Natural killer cell (primary cell): ENCODE results near the gene TMPRSS3. TPM values are rescaled to one million over a fixed set of nuclear protein-coding genes. Genes with fewer than 3 reads are reported as not detected.
"Not testable (repeated sequence)": the region's sequence is repeated elsewhere in the genome, so short reads cannot be mapped to it uniquely, and the experiment has no call there.

Experiments
- ATAC-seq, 3 donors: fragments of 150-1000 bp in 2 of 3; fragments of 200-7000 bp in 1 of 3; cut with Tn5 transposase; 1 replicate in 1 of 3; 2 replicates in 2 of 3; pipeline ENCODE4 v1.10.0; 2021; ENCODE audit warnings: mild to moderate bottlenecking in 2 of 3, moderate library complexity in 2 of 3
- DNase-seq, 2 donors: peaks; one replicate each; pipeline versions ENCODE4 v3.0.0 to v3.0.0-alpha.2; 2013 to 2021; ENCODE audit warnings: mixed read lengths in 1 of 2
- H3K27ac ChIP-seq: one replicate; pipeline ENCODE4 v1.5.1; 2013; ENCODE audit warnings: mild to moderate bottlenecking, low read length
- H3K27me3 ChIP-seq: one replicate; pipeline ENCODE4 v1.6.1; 2013; ENCODE audit warnings: low read length; ENCODE audit not compliant: control insufficient read depth, insufficient read depth
- H3K36me3 ChIP-seq: one replicate; pipeline ENCODE4 v1.6.1; 2013; ENCODE audit warnings: low read length; ENCODE audit not compliant: control insufficient read depth, insufficient read depth
- H3K4me1 ChIP-seq: one replicate; pipeline ENCODE4 v1.6.1; 2013; ENCODE audit warnings: low read length; ENCODE audit not compliant: control insufficient read depth, insufficient read depth
- H3K4me3 ChIP-seq: one replicate; pipeline ENCODE4 v1.5.1; 2013; ENCODE audit warnings: low read length
- H3K9me3 ChIP-seq: one replicate; pipeline ENCODE4 v1.6.1; 2013; ENCODE audit warnings: low read length; ENCODE audit not compliant: control insufficient read depth, insufficient read depth
- H3K27ac Mint-ChIP-seq, 2 donors: one replicate each; pipeline ENCODE4 v1.8.0; 2022; ENCODE audit warnings: mild to moderate bottlenecking in 2 of 2, mixed read lengths in 2 of 2, moderate library complexity in 1 of 2
- H3K27me3 Mint-ChIP-seq, 2 donors: one replicate each; pipeline ENCODE4 v1.8.0; 2022; ENCODE audit warnings: low read depth in 2 of 2, mixed read lengths in 2 of 2
- H3K36me3 Mint-ChIP-seq: one replicate; pipeline ENCODE4 v1.8.0; 2022; ENCODE audit warnings: mixed read lengths
- H3K4me1 Mint-ChIP-seq, 2 donors: one replicate each; pipeline ENCODE4 v1.8.0; 2022; ENCODE audit warnings: mixed read lengths in 2 of 2
- H3K4me3 Mint-ChIP-seq: one replicate; pipeline ENCODE4 v1.8.0; 2022; ENCODE audit warnings: mild to moderate bottlenecking, moderate library complexity, mixed read lengths
- H3K9me3 Mint-ChIP-seq, 2 donors: one replicate each; pipeline ENCODE4 v1.8.0; 2022; ENCODE audit warnings: mixed read lengths in 2 of 2
- WGBS: methylation state at CpG from one replicate; pipeline ENCODE4 v1.1.7; 2013; ENCODE audit warnings: missing lambda C conversion rate; ENCODE audit not compliant: insufficient coverage; 5-methylcytosine and 5-hydroxymethylcytosine counted together
- intact Hi-C: fragments of 100-400 bp; cut with micrococcal nuclease; formaldehyde crosslinking; loops from one replicate; pipeline ENCODE4 v1.14.2; 2022
- total RNA-seq, 4 donors: library from RNA; stranded (reverse); fragments of 120-200 nt in 1 of 4; gene quantifications; one replicate each; pipeline versions ENCODE4 v1.2.3 to v1.2.4, GENCODE V29; 2013 to 2022
- TF ChIP-seq, protein P1 (sequence below): fragments of 200-600 bp; IDR thresholded peaks from one replicate; pipeline ENCODE4 v1.8.0; 2022; ENCODE audit warnings: antibody characterized with exemption

TMPRSS3 gene
- total RNA-seq, 3 donors from 2014 or later (not counting 1 experiment from before 2014, with no cell fraction given) = 0.25 TPM; not detected in 2

DNA sequence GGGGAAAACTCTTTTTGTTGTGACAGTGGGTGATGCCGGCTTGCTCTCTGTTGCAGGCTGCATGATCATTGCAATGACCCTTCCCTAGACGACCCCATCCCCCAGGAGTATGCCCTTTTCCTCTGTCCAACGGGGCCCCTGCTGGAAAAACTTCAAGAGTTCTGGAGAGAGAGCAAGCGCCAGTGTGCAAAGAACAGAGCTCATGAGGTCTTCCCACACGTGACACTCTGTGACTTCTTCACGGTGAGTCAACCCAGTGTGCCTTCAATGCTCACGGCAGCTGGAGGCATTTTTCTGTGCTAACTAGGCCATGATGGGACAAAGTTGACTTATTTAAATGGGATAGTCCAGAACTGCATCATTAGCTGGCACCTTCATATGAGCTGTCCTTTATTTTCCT is 13.5 kb upstream of the TMPRSS3 start:
- Histone ChIP-seq H3K4me3 (no peak overlapping the region), H3K27me3 (peaks cover 2% of the 10 kb centered on the region), H3K27ac (no peak overlapping the region), H3K4me1 (peaks cover 26% of the 10 kb centered on the region), H3K36me3 (peaks cover 6% of the 10 kb centered on the region), H3K9me3 (no peaks in the 10 kb centered on the region)
- TF ChIP-seq, protein P1, sequence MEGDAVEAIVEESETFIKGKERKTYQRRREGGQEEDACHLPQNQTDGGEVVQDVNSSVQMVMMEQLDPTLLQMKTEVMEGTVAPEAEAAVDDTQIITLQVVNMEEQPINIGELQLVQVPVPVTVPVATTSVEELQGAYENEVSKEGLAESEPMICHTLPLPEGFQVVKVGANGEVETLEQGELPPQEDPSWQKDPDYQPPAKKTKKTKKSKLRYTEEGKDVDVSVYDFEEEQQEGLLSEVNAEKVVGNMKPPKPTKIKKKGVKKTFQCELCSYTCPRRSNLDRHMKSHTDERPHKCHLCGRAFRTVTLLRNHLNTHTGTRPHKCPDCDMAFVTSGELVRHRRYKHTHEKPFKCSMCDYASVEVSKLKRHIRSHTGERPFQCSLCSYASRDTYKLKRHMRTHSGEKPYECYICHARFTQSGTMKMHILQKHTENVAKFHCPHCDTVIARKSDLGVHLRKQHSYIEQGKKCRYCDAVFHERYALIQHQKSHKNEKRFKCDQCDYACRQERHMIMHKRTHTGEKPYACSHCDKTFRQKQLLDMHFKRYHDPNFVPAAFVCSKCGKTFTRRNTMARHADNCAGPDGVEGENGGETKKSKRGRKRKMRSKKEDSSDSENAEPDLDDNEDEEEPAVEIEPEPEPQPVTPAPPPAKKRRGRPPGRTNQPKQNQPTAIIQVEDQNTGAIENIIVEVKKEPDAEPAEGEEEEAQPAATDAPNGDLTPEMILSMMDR = no peak
- H3K4me1 Mint-ChIP-seq = peaks cover 0 to 10% of the 10 kb centered on the region in 2 donors
- intact Hi-C loops = no loop called here
- no peak overlapping the region for H3K4me3 Mint-ChIP-seq
- no peak overlapping the region for H3K27ac Mint-ChIP-seq
- ATAC-seq = no peak
- DNase-seq = no peak
- peaks cover 20 to 33% of the 10 kb centered on the region in 2 donors for H3K27me3 Mint-ChIP-seq
- H3K9me3 Mint-ChIP-seq = no peaks in the 10 kb centered on the region
- no peaks in the 10 kb centered on the region for H3K36me3 Mint-ChIP-seq
- 87% methylated on average over 7 of the region's 7 CpGs for WGBS

DNA sequence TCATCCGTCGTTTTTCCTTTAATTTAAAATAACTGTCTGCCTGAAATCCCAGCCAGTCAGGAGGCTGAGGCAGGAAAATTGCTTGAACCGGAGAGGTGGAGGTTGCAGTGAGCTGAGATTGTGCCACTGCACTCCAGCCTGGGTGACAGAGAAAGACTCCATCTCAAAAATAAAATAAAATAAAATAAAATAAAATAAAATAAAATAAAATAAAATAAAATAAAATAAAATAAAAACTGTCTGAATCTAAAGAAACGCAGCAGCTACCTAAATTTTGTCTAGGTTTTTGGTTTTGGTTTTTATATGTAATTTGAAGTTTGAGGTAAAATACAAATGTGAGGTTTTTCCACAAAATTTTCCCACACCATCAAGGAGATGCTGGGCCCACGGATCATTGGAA is 12.9 kb upstream of the TMPRSS3 start:
- intact Hi-C loops, H3K9me3 Mint-ChIP-seq, H3K27me3 ChIP-seq, H3K27ac Mint-ChIP-seq, H3K9me3 ChIP-seq, H3K27ac ChIP-seq, ATAC-seq, H3K36me3 ChIP-seq, H3K4me1 Mint-ChIP-seq, DNase-seq, H3K36me3 Mint-ChIP-seq, H3K4me3 ChIP-seq, H3K4me3 Mint-ChIP-seq: not testable (repeated sequence)
- H3K4me1 ChIP-seq = peaks cover 27% of the 10 kb centered on the region
- H3K27me3 Mint-ChIP-seq = peaks cover 20 to 27% of the 10 kb centered on the region in 2 donors
- WGBS = 83% methylated on average over 4 of the region's 5 CpGs

DNA sequence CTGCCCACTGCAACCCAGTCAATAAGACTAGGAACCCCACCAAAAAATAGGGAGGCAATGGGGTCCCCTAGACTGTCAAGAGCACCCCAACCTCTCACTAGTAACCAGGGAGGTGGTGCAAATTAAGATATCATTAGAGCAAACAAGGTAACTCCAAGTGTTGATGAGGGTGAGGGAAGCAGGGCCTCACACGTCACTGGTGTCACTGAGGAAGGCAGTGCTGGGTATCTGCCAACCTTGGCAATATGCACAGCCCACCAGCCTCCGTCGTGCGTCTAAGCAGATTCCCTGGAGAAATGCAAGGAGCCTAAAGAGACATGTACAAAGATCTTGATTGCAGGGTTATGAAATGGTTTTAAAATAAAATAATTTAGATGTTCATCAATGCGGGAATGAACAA is 11.6 kb upstream of the TMPRSS3 start:
- no peaks in the 10 kb centered on the region for H3K9me3 ChIP-seq
- no peak overlapping the region for H3K27ac ChIP-seq
- intact Hi-C loops = no loop called here
- Mint-ChIP-seq H3K36me3 (no peaks in the 10 kb centered on the region), H3K27ac (no peak overlapping the region), H3K27me3 (peaks cover 20 to 27% of the 10 kb centered on the region in 2 donors), H3K9me3 (no peaks in the 10 kb centered on the region), H3K4me3 (no peak overlapping the region), H3K4me1 (peaks cover 0 to 10% of the 10 kb centered on the region in 2 donors)
- no peak overlapping the region for H3K4me3 ChIP-seq
- peaks cover 2% of the 10 kb centered on the region for H3K27me3 ChIP-seq
- TF ChIP-seq, protein P1 = no peak
- H3K4me1 ChIP-seq = peaks cover 35% of the 10 kb centered on the region
- DNase-seq (peak in 1 of 2 donors; percentile 41), ATAC-seq (no peak)
- H3K36me3 ChIP-seq = peaks cover 6% of the 10 kb centered on the region
- WGBS = 84% methylated on average over 4 of the region's 5 CpGs

DNA sequence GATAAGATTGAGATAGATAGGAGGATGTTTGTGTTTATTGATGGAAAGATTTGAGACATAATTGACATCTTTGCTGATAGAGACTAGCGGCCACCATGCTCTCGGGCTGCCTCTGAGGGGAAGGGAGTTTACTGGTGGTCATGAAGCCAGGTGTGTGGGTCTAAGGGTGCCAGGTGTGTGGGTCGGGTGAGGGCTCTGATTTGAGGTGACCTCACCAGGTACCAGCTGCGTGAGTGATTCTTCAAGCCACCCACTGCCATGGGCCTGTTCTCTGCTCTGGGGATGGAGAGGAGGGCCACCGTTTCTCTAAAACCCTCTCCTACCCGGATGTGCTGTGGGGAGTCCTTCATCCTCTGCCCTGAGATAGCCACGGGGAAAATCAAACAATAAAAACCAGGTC is 11.0 kb upstream of the TMPRSS3 start:
- DNase-seq = peak in 1 of 2 donors; percentile 32
- peaks cover under 1% of the 10 kb centered on the region in 2 donors for H3K9me3 Mint-ChIP-seq
- Histone ChIP-seq H3K4me3 (no peak overlapping the region), H3K4me1 (peaks cover 35% of the 10 kb centered on the region), H3K27me3 (peaks cover 2% of the 10 kb centered on the region), H3K9me3 (no peaks in the 10 kb centered on the region), H3K36me3 (peaks cover 6% of the 10 kb centered on the region), H3K27ac (peak overlapping the region; percentile 9)
- peaks cover 0 to 10% of the 10 kb centered on the region in 2 donors for H3K4me1 Mint-ChIP-seq
- H3K36me3 Mint-ChIP-seq = peaks cover under 1% of the 10 kb centered on the region
- no peak for ATAC-seq
- 83% methylated on average over 7 of the region's 7 CpGs for WGBS
- intact Hi-C loops = no loop called here
- peaks cover 25 to 26% of the 10 kb centered on the region in 2 donors for H3K27me3 Mint-ChIP-seq
- no peak overlapping the region for H3K27ac Mint-ChIP-seq
- TF ChIP-seq, protein P1 = no peak
- no peak overlapping the region for H3K4me3 Mint-ChIP-seq
